Upper lobe of left lung (tissue), 6 donors: ENCODE data around the gene GPR146. TPM values are rescaled to one million over a fixed set of nuclear protein-coding genes. Genes with fewer than 3 reads are reported as not detected.
A peak's percentile ranks its signal among the peaks of the same experiment; 100 is the strongest.

Source experiments
- ATAC-seq, 2 donors: fragments of 200-7000 bp; cut with Tn5 transposase; one replicate each; pipeline ENCODE4 v1.9.1; 2022; ENCODE audit warnings: mild to moderate bottlenecking in 2 of 2, moderate library complexity in 2 of 2; ENCODE audit not compliant: low FRiP score in 2 of 2
- DNase-seq, 2 donors: peaks; one replicate each; pipeline ENCODE4 v3.0.0-alpha.2; 2019 to 2020
- H3K27ac ChIP-seq, 4 donors: fragments of 200-600 bp; sonication (generic); one replicate each; pipeline ENCODE4 v1.5.1; 2016 to 2019
- H3K27me3 ChIP-seq, 4 donors: fragments of 200-600 bp; sonication (generic); one replicate each; pipeline ENCODE4 v1.5.1; 2017 to 2019
- H3K36me3 ChIP-seq, 4 donors: fragments of 200-600 bp; sonication (generic); one replicate each; pipeline ENCODE4 v1.5.1; 2016 to 2019
- H3K4me1 ChIP-seq, 4 donors: fragments of 200-600 bp; sonication (generic); one replicate each; pipeline ENCODE4 v1.5.1; 2018 to 2019
- H3K4me3 ChIP-seq, 4 donors: fragments of 200-600 bp; sonication (generic); one replicate each; pipeline ENCODE4 v1.5.1; 2017 to 2019; ENCODE audit warnings: mild to moderate bottlenecking in 2 of 4, moderate library complexity in 1 of 4
- H3K9me3 ChIP-seq, 4 donors: fragments of 200-600 bp; sonication (generic); one replicate each; pipeline ENCODE4 v1.5.1; 2018 to 2019
- CTCF ChIP-seq, 6 experiments: fragments of 450-650 bp in 4 of 6; fragments of 200-600 bp in 2 of 6; sonication (generic) in 2 of 6; IDR thresholded peaks; one replicate each; pipeline ENCODE4 v1.5.1; 2016 to 2019; ENCODE audit warnings: antibody characterized with exemption in 6 of 6
- EP300 ChIP-seq, 4 donors: sonication (generic); formaldehyde crosslinking; IDR thresholded peaks; one replicate each; pipeline ENCODE4 v1.5.1; 2017; ENCODE audit warnings: antibody characterized with exemption in 4 of 4, control low read depth in 2 of 4
- POLR2A ChIP-seq, 4 donors: fragments of 450-650 bp; IDR thresholded peaks; one replicate each; pipeline ENCODE4 v1.5.1; 2016 to 2017; ENCODE audit warnings: antibody characterized with exemption in 4 of 4, mild to moderate bottlenecking in 2 of 4
- POLR2AphosphoS5 ChIP-seq, 2 donors: sonication (generic); formaldehyde crosslinking; IDR thresholded peaks; one replicate each; pipeline ENCODE4 v1.5.1; 2017; ENCODE audit warnings: antibody characterized with exemption in 2 of 2
- WGBS, 2 donors: methylation state at CpG; one replicate each; pipeline ENCODE4 v1.1.5; 2017 to 2018; 5-methylcytosine and 5-hydroxymethylcytosine counted together
- total RNA-seq, 6 donors: library from RNA; depleted of rRNA in 4 of 6; stranded (reverse); fragments of >200 nt in 4 of 6; gene quantifications; one replicate each; pipeline versions ENCODE4 v1.1.0 to v1.2.1, GENCODE V29; 2016 to 2021
- donor health status: DM: no; HTN: no; CAD: no; lungs with moderate emphysema.
- donor health status: DM: no; HTN: yes; CAD: no; lungs with severe emphysema.

The GPR146 gene
- total RNA-seq, 6 donors from 2014 or later = 11.2 to 32.8 (median 28.9) TPM

- peak in 1 of 2 donors; percentile 61 for DNase-seq
- H3K27me3 ChIP-seq = no peaks in the 10 kb centered on the region
- H3K36me3 ChIP-seq = peaks cover 0 to 5% (median 0%) of the 10 kb centered on the region in 4 donors
- H3K4me3 ChIP-seq = no peak overlapping the region
- ATAC-seq = no peak
- H3K27ac ChIP-seq = no peak overlapping the region
- H3K4me1 ChIP-seq = peaks cover 30 to 40% (median 33%) of the 10 kb centered on the region in 4 donors
- 97 to 98% methylated on average over 21 of the region's 21 CpGs for WGBS, 2 donors
- H3K9me3 ChIP-seq = no peaks in the 10 kb centered on the region
- TF ChIP-seq CTCF (IDR thresholded peaks at IDR 0.05) (no peak), EP300 (IDR thresholded peaks at IDR 0.05) (no peak), POLR2AphosphoS5 (IDR thresholded peaks at IDR 0.05) (no peak), POLR2A (IDR thresholded peaks at IDR 0.05) (no peak)
Observed at GRCh38 chr7:1063361-1063760, 19.0 kb downstream of the GPR146 start.

GRCh38 chr7:1064581-1064980, 20.2 kb downstream of the GPR146 start:
- H3K4me1 ChIP-seq = peaks cover 30 to 35% (median 32%) of the 10 kb centered on the region in 4 donors
- no peak overlapping the region for H3K27ac ChIP-seq
- 88 to 90% methylated on average over 5 to 11 of the region's 13 CpGs for WGBS, 2 donors
- H3K27me3 ChIP-seq = no peaks in the 10 kb centered on the region
- no peaks in the 10 kb centered on the region for H3K36me3 ChIP-seq
- TF ChIP-seq POLR2A (IDR thresholded peaks at IDR 0.05) = no peak
- TF ChIP-seq EP300 (IDR thresholded peaks at IDR 0.05) = no peak
- no peak for TF ChIP-seq POLR2AphosphoS5 (IDR thresholded peaks at IDR 0.05)
- TF ChIP-seq CTCF (IDR thresholded peaks at IDR 0.05) = no peak
- H3K4me3 ChIP-seq = no peak overlapping the region
- H3K9me3 ChIP-seq = no peaks in the 10 kb centered on the region
- ATAC-seq (no peak), DNase-seq (peak in 1 of 2 donors; percentile 75)

- H3K27ac ChIP-seq = peak overlapping the region in 1 of 4 donors; percentile 17
- ATAC-seq (no peak), DNase-seq (no peak)
- TF ChIP-seq EP300 (IDR thresholded peaks at IDR 0.05) = no peak
- no peak for TF ChIP-seq POLR2A (IDR thresholded peaks at IDR 0.05)
- TF ChIP-seq POLR2AphosphoS5 (IDR thresholded peaks at IDR 0.05) = no peak
- no peak for TF ChIP-seq CTCF (IDR thresholded peaks at IDR 0.05)
- peak overlapping the region in 2 of 4 donors; percentile 29 to 36 for H3K4me3 ChIP-seq
- no peaks in the 10 kb centered on the region for H3K27me3 ChIP-seq
- peaks cover 26 to 31% (median 27%) of the 10 kb centered on the region in 4 donors for H3K4me1 ChIP-seq
- WGBS, 2 donors = 72 to 80% methylated on average over 11 to 12 of the region's 12 CpGs
- H3K9me3 ChIP-seq = no peaks in the 10 kb centered on the region
- no peaks in the 10 kb centered on the region for H3K36me3 ChIP-seq
Observed at GRCh38 chr7:1065263-1065584, 20.9 kb downstream of the GPR146 start.

GRCh38 chr7:1065585-1066241, 21.4 kb downstream of the GPR146 start:
- Histone ChIP-seq H3K27ac (peak overlapping the region in 1 of 4 donors; percentile 17), H3K27me3 (no peaks in the 10 kb centered on the region), H3K4me1 (peaks cover 21 to 26% (median 23%) of the 10 kb centered on the region in 4 donors), H3K4me3 (peak overlapping the region in 2 of 4 donors; percentile 29 to 36), H3K36me3 (no peaks in the 10 kb centered on the region), H3K9me3 (no peaks in the 10 kb centered on the region)
- TF ChIP-seq CTCF (IDR thresholded peaks at IDR 0.05) = peak; percentile 91 to 98 (median 96)
- TF ChIP-seq EP300 (IDR thresholded peaks at IDR 0.05) = no peak
- DNase-seq (peak; percentile 86 to 94), ATAC-seq (peak; percentile 87 to 95)
- 6 to 19% methylated on average over 19 to 25 of the region's 48 CpGs for WGBS, 2 donors

- no peak for TF ChIP-seq EP300 (IDR thresholded peaks at IDR 0.05)
- TF ChIP-seq POLR2A (IDR thresholded peaks at IDR 0.05) = no peak
- no peak for TF ChIP-seq POLR2AphosphoS5 (IDR thresholded peaks at IDR 0.05)
- no peak for TF ChIP-seq CTCF (IDR thresholded peaks at IDR 0.05)
- ATAC-seq = no peak
Observed at GRCh38 chr7:1066242-1066588, 21.9 kb downstream of the GPR146 start.

More at GRCh38 chr7:1066242-1066588, 21.9 kb downstream of the GPR146 start:
- Histone ChIP-seq H3K27ac (no peak overlapping the region), H3K4me3 (no peak overlapping the region), H3K9me3 (no peaks in the 10 kb centered on the region), H3K27me3 (no peaks in the 10 kb centered on the region), H3K36me3 (no peaks in the 10 kb centered on the region), H3K4me1 (peaks cover 16 to 21% (median 18%) of the 10 kb centered on the region in 4 donors)
- 71 to 82% methylated on average over 4 to 21 of the region's 21 CpGs for WGBS, 2 donors
- no peak for DNase-seq
